ENCODE results near the gene TMEM106B. TPM values are rescaled to one million over a fixed set of nuclear protein-coding genes. Genes with fewer than 3 reads are reported as not detected.

Gene TMEM106B
- total RNA-seq, 2 donors from 2014 or later = 17.3 to 22.8 TPM

Other genes starting within 250 kb of the TMEM106B start
- gene VWDE, start 192.6 kb downstream of the TMEM106B start, total RNA-seq = 10 to 100 TPM in 1 of 2 donors, 1 to 10 TPM in 1; 6.1 to 10.5 TPM

All from activated T-helper 17 cell treated with anti-CD3 and anti-CD28 coated beads, Interleukin-2, amount 50 U/mL, for 72 hours (primary cell).